Lung (tissue), 12 donors: ENCODE data around the gene GOLGA5. TPM values are rescaled to one million over a fixed set of nuclear protein-coding genes. Genes with fewer than 3 reads are reported as not detected.

ENCODE experiments used
- ATAC-seq: fragments of 200-7000 bp; cut with Tn5 transposase; one replicate; pipeline ENCODE4 v1.9.1; 2020; ENCODE audit warnings: moderate number of reproducible peaks; ENCODE audit not compliant: insufficient read depth, low FRiP score
- DNase-seq, 3 donors: peaks; one replicate each; pipeline ENCODE4 v3.0.0-alpha.2; 2013 to 2017
- H3K27ac ChIP-seq, 2 donors: one replicate each; pipeline ENCODE4 v1.5.1; 2013; ENCODE audit warnings: mild to moderate bottlenecking in 2 of 2, moderate library complexity in 2 of 2, control low read depth in 1 of 2, inconsistent platforms in 1 of 2, low read depth in 1 of 2, low read length in 1 of 2
- H3K27me3 ChIP-seq, 3 donors: one replicate each; pipeline ENCODE4 v1.5.1; 2013; ENCODE audit warnings: low read length in 2 of 3; ENCODE audit not compliant: control insufficient read depth in 3 of 3, insufficient read depth in 3 of 3
- H3K36me3 ChIP-seq, 4 donors: one replicate each; pipeline ENCODE4 v1.5.1; 2013; ENCODE audit warnings: low read length in 4 of 4, mild to moderate bottlenecking in 1 of 4, moderate library complexity in 1 of 4; ENCODE audit not compliant: control insufficient read depth in 4 of 4, insufficient read depth in 4 of 4
- H3K4me1 ChIP-seq, 5 donors: one replicate each; pipeline ENCODE4 v1.5.1; 2013; ENCODE audit warnings: low read length in 5 of 5, mild to moderate bottlenecking in 2 of 5, moderate library complexity in 1 of 5; ENCODE audit not compliant: control insufficient read depth in 5 of 5, insufficient read depth in 5 of 5
- H3K4me3 ChIP-seq: one replicate; pipeline ENCODE4 v1.5.1; 2013; ENCODE audit warnings: mild to moderate bottlenecking, control low read depth, moderate library complexity
- H3K9ac ChIP-seq, 2 donors: one replicate each; pipeline ENCODE4 v1.5.1; 2013; ENCODE audit warnings: low read length in 2 of 2, control low read depth in 1 of 2; ENCODE audit not compliant: insufficient read depth in 1 of 2
- H3K9me3 ChIP-seq, 4 donors: one replicate each; pipeline ENCODE4 v1.5.1; 2013; ENCODE audit warnings: low read length in 3 of 4, mild to moderate bottlenecking in 1 of 4, moderate library complexity in 1 of 4; ENCODE audit not compliant: control insufficient read depth in 4 of 4, insufficient read depth in 3 of 4
- CTCF ChIP-seq: IDR thresholded peaks from 2 replicates; pipeline ENCODE4 v1.5.1; 2012; ENCODE audit warnings: mild to moderate bottlenecking; ENCODE audit errors: control extremely low read depth, extremely low read depth
- WGBS, 2 donors: extraction: QIAGEN DNeasy Blood & Tissue Kit; methylation state at CpG; one replicate each; pipeline ENCODE4 v1.1.7; 2013; 5-methylcytosine and 5-hydroxymethylcytosine counted together
- polyA plus RNA-seq, 2 donors: library from polyadenylated mRNA; stranded (reverse); fragments of 200-250 nt; gene quantifications; one replicate each; pipeline ENCODE4 v1.2.1, GENCODE V29; 2013
- total RNA-seq, 2 donors: library from RNA; depleted of rRNA in 1 of 2; stranded (reverse); fragments of >200 nt in 1 of 2; gene quantifications; one replicate each; pipeline ENCODE4 v1.2.1, GENCODE V29; 2014 to 2021
- donor health status: control.
- donor health status: control.
- donor health status: Bipolar disorder and iron deficiency.
- donor health status: healthy.
- donor health status: DM: yes; HTN: yes; CAD: no.

Gene GOLGA5
- total and polyA plus RNA-seq, 4 donors, result 26.9 to 36.9 (median 34.0) TPM

- no peak for ATAC-seq
- DNase-seq, result no peak
- no peak overlapping the region for H3K27ac ChIP-seq
- no peaks in the 10 kb centered on the region for H3K9me3 ChIP-seq
- H3K27me3 ChIP-seq, result no peaks in the 10 kb centered on the region
- peaks cover 6 to 15% (median 10%) of the 10 kb centered on the region in 4 donors for H3K36me3 ChIP-seq
- 48% methylated on average over 3 of the region's 3 CpGs for WGBS, 2 donors
- no peak overlapping the region for H3K9ac ChIP-seq
- H3K4me3 ChIP-seq, result no peak overlapping the region
- no peak for TF ChIP-seq CTCF
- peaks cover 0 to 14% (median 3%) of the 10 kb centered on the region in 5 donors for H3K4me1 ChIP-seq
Measured at GRCh38 chr14:92800525-92800924, 6.4 kb downstream of the GOLGA5 start.

DNA sequence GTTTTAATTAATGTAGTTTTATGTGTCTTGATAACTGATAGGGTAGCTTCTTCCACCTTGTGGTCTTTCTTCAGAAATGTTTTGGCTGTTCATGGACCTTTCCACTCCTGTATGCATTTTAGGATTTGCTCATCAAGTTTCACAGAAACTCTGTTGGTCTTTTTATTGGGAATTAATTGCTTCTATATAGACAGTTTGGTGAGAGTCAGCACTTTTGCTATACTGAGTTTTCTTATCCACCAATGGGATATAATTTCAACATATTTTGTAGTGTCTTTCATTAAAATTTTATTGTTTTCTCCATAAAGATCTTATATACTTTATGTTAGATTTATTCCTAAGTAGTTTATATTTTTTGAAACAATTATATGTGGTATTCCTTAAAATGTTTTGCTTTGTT is 7.8 kb downstream of the GOLGA5 start:
- Histone ChIP-seq H3K9ac (no peak overlapping the region), H3K36me3 (peaks cover 6 to 18% (median 13%) of the 10 kb centered on the region in 4 donors), H3K27ac (no peak overlapping the region), H3K4me3 (no peak overlapping the region), H3K9me3 (no peaks in the 10 kb centered on the region), H3K4me1 (peaks cover 0 to 13% (median 0%) of the 10 kb centered on the region in 5 donors), H3K27me3 (no peaks in the 10 kb centered on the region)
- DNase-seq (no peak), ATAC-seq (no peak)
- no peak for TF ChIP-seq CTCF

DNA sequence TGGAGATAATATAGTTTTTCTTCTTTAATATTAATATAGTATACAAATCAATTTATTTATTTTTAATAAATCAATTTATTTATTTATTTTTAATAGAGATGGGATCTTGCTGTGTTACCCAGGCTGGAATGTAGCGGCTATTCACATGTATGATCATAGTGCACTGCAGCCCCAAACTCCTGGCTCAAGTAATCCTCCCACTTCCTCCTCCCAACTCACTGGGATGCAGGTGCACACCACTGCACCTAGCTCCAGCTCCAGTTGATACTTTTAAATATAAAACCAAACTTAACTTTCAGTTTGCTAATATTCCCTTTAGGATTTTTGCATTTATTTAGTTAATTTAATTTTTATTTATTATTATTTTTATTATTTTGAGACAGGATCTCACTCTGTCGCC is 8.6 kb downstream of the GOLGA5 start:
- no peak overlapping the region for H3K9ac ChIP-seq
- no peak overlapping the region for H3K4me3 ChIP-seq
- DNase-seq, result no peak
- no peaks in the 10 kb centered on the region for H3K9me3 ChIP-seq
- H3K27me3 ChIP-seq, result no peaks in the 10 kb centered on the region
- peaks cover 7 to 22% (median 17%) of the 10 kb centered on the region in 4 donors for H3K36me3 ChIP-seq
- peaks cover 0 to 13% (median 0%) of the 10 kb centered on the region in 5 donors for H3K4me1 ChIP-seq
- no peak overlapping the region for H3K27ac ChIP-seq
- no peak for TF ChIP-seq CTCF
- WGBS, 2 donors, result 98% methylated on average over 2 of the region's 2 CpGs
- ATAC-seq, result no peak

DNA sequence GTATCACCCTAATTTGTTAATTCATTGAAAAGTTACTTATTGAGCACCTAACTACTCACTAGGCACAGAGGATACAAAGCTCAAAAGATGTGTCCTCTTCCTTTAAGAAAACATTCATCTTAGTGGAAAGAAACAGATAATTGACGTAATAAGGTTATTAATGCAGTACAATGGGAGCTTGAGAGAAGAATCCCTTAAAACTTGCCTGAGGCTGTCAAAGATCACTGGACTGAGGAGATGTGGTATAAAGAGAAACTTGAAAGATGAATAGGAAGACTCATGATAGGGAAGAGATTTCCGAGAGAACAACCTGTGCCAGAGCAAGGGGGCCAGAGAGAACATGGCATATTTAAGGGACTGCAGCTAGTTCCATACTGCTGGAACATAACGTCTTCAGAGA is 19.1 kb downstream of the GOLGA5 start:
- H3K9ac ChIP-seq, result no peak overlapping the region
- no peak for ATAC-seq
- H3K4me3 ChIP-seq, result no peak overlapping the region
- H3K36me3 ChIP-seq, result peaks cover 38 to 70% (median 47%) of the 10 kb centered on the region in 4 donors
- H3K9me3 ChIP-seq, result peaks cover 0 to 2% (median 0%) of the 10 kb centered on the region in 4 donors
- H3K27ac ChIP-seq, result no peak overlapping the region
- H3K27me3 ChIP-seq, result no peaks in the 10 kb centered on the region
- no peak for TF ChIP-seq CTCF
- DNase-seq, result no peak
- WGBS, 2 donors, result 98 to 99% methylated on average over 3 of the region's 3 CpGs
- no peaks in the 10 kb centered on the region for H3K4me1 ChIP-seq
